Neural cell (in vitro differentiated cells): ENCODE data around the gene CDK5RAP2. TPM values are rescaled to one million over a fixed set of nuclear protein-coding genes. Genes with fewer than 3 reads are reported as not detected.

Source experiments
- H2AFZ ChIP-seq: fragments of 200-600, 300-800 bp; sonication (generic), shearing (Covaris generic); 2 replicates; pipeline ENCODE4 v1.6.0; 2014; ENCODE audit warnings: low read depth, mild to moderate bottlenecking, antibody characterized with exemption, low read length, moderate library complexity
- H3F3A ChIP-seq: fragments of 200-600 bp; shearing (Covaris generic); 2 replicates; pipeline ENCODE4 v1.6.1; 2016; ENCODE audit warnings: mild to moderate bottlenecking, moderate library complexity, mixed read lengths, antibody characterized with exemption, low read length; ENCODE audit not compliant: insufficient read depth, poor library complexity, severe bottlenecking
- H3K27ac ChIP-seq: fragments of 200-600, 300-800 bp; sonication (generic), shearing (Covaris generic); 2 replicates; pipeline ENCODE4 v1.5.1; 2014; ENCODE audit warnings: mild to moderate bottlenecking, low read length, moderate library complexity
- H3K27me3 ChIP-seq: fragments of 300-800, 200-600 bp; sonication (generic), shearing (Covaris generic); 2 replicates; pipeline ENCODE4 v1.6.0; 2014; ENCODE audit warnings: mild to moderate bottlenecking, low read depth, low read length, moderate library complexity; ENCODE audit not compliant: insufficient read depth
- H3K36me3 ChIP-seq: fragments of 300-800, 200-600 bp; sonication (generic), shearing (Covaris generic); 2 replicates; pipeline ENCODE4 v1.5.1; 2014; ENCODE audit warnings: mild to moderate bottlenecking, antibody characterized with exemption, low read length, moderate library complexity; ENCODE audit not compliant: insufficient read depth
- H3K4me2 ChIP-seq: fragments of 300-800, 200-600 bp; sonication (generic), shearing (Covaris generic); 2 replicates; pipeline ENCODE4 v1.6.0; 2014; ENCODE audit warnings: mild to moderate bottlenecking, low read length
- H3K4me3 ChIP-seq: fragments of 300-800, 200-600 bp; sonication (generic), shearing (Covaris generic); 2 replicates; pipeline ENCODE4 v1.5.1; 2014; ENCODE audit warnings: mild to moderate bottlenecking, low read length, moderate library complexity
- H3K79me2 ChIP-seq: fragments of 200-600 bp; shearing (Covaris generic); replicated peaks from 2 replicates; pipeline ENCODE4 v1.6.0; 2014; ENCODE audit warnings: mild to moderate bottlenecking, low read length, moderate library complexity; ENCODE audit not compliant: insufficient read depth
- H3K9ac ChIP-seq: fragments of 300-800, 200-600 bp; sonication (generic), shearing (Covaris generic); 2 replicates; pipeline ENCODE4 v1.6.1; 2016; ENCODE audit warnings: mild to moderate bottlenecking, low read length, mixed read lengths
- H3K9me2 ChIP-seq: fragments of 200-600 bp; shearing (Covaris generic); 2 replicates; pipeline ENCODE4 v1.6.1; 2016; ENCODE audit warnings: mild to moderate bottlenecking, low read length, mixed read lengths; ENCODE audit not compliant: insufficient read depth
- H3K9me3 ChIP-seq: fragments of 200-600, 300-800 bp; sonication (generic), shearing (Covaris generic); 2 replicates; pipeline ENCODE4 v1.6.1; 2016; ENCODE audit warnings: mild to moderate bottlenecking, mixed run types, low read length, moderate library complexity, mixed read lengths
- H4K20me1 ChIP-seq: fragments of 200-600 bp; shearing (Covaris generic); 2 replicates; pipeline ENCODE4 v1.6.1; 2016; ENCODE audit warnings: mild to moderate bottlenecking, mixed run types; ENCODE audit not compliant: insufficient read depth
- CTCF ChIP-seq: fragments of 450-650 bp; IDR thresholded peaks from 2 replicates; pipeline ENCODE4 v1.5.1; 2014; ENCODE audit warnings: antibody characterized with exemption, mild to moderate bottlenecking, moderate library complexity; ENCODE audit not compliant: poor library complexity, severe bottlenecking
- EP300 ChIP-seq: fragments of 450-650 bp; conservative IDR thresholded peaks from 2 replicates; pipeline ENCODE4 v1.6.1; 2014; ENCODE audit warnings: antibody characterized with exemption, mild to moderate bottlenecking, moderate library complexity; ENCODE audit not compliant: poor library complexity, severe bottlenecking
- EZH2 ChIP-seq: fragments of 200-600, 300-800 bp; shearing (Covaris generic), sonication (generic); IDR thresholded peaks from 2 replicates; pipeline ENCODE4 v1.6.1; 2014; ENCODE audit warnings: antibody characterized with exemption, low read length, borderline replicate concordance, mild to moderate bottlenecking; ENCODE audit not compliant: insufficient read depth, poor library complexity, severe bottlenecking
- MXI1 ChIP-seq: fragments of 450-650 bp; conservative IDR thresholded peaks from 2 replicates; pipeline ENCODE4 v1.6.1; 2014; ENCODE audit warnings: antibody characterized with exemption, mild to moderate bottlenecking; ENCODE audit not compliant: poor library complexity, severe bottlenecking
- POLR2AphosphoS5 ChIP-seq: IDR thresholded peaks from 2 replicates; pipeline ENCODE4 v1.6.1; 2012
- RAD21 ChIP-seq: fragments of 450-650 bp; conservative IDR thresholded peaks from 2 replicates; pipeline ENCODE4 v1.6.1; 2014; ENCODE audit warnings: antibody characterized with exemption, mild to moderate bottlenecking, moderate library complexity
- REST ChIP-seq: IDR thresholded peaks from 2 replicates; pipeline ENCODE4 v1.6.1; 2012; ENCODE audit warnings: borderline replicate concordance
- SMC3 ChIP-seq: fragments of 450-650 bp; conservative IDR thresholded peaks from 2 replicates; pipeline ENCODE4 v1.6.1; 2014; ENCODE audit warnings: antibody characterized with exemption, mild to moderate bottlenecking, moderate library complexity; ENCODE audit not compliant: poor library complexity
- TAF1 ChIP-seq: IDR thresholded peaks from 2 replicates; pipeline ENCODE4 v1.6.1; 2012; ENCODE audit warnings: low read depth
- polyA plus RNA-seq: library from polyadenylated mRNA; depleted of rRNA; stranded (reverse); fragments of >200 nt; gene quantifications from 2 replicates; pipeline ENCODE4 v1.2.3, GENCODE V29; 2014

Gene CDK5RAP2
- polyA plus RNA-seq, 1 donor from 2014 or later = 43.3 TPM

GRCh38 chr9:120368799-120369198 lies 211.2 kb downstream of the CDK5RAP2 start:
- H3K9ac ChIP-seq = no peak overlapping the region
- no peak overlapping the region for H3K27ac ChIP-seq
- no peaks in the 10 kb centered on the region for H3K9me3 ChIP-seq
- no peaks in the 10 kb centered on the region for H4K20me1 ChIP-seq
- no peaks in the 10 kb centered on the region for H3K79me2 ChIP-seq
- H3K36me3 ChIP-seq = no peaks in the 10 kb centered on the region
- no peaks in the 10 kb centered on the region for H3K9me2 ChIP-seq
- H3F3A ChIP-seq = no peaks in the 10 kb centered on the region
- H3K27me3 ChIP-seq = no peaks in the 10 kb centered on the region
- no peak overlapping the region for H2AFZ ChIP-seq
- TF ChIP-seq SMC3 = no peak
- TF ChIP-seq EP300 = no peak
- no peak for TF ChIP-seq CTCF
- no peak for TF ChIP-seq TAF1
- no peak for TF ChIP-seq EZH2
- no peak for TF ChIP-seq POLR2AphosphoS5
- TF ChIP-seq RAD21 = no peak
- no peak for TF ChIP-seq MXI1
- no peak for TF ChIP-seq REST
- no peak overlapping the region for H3K4me2 ChIP-seq
- no peak overlapping the region for H3K4me3 ChIP-seq

GRCh38 chr9:120366644-120367019 lies 213.3 kb downstream of the CDK5RAP2 start:
- no peak overlapping the region for H3K4me2 ChIP-seq
- H2AFZ ChIP-seq = no peak overlapping the region
- H3K27ac ChIP-seq = no peak overlapping the region
- no peaks in the 10 kb centered on the region for H3K9me2 ChIP-seq
- H3K9ac ChIP-seq = no peak overlapping the region
- no peak overlapping the region for H3K4me3 ChIP-seq
- no peaks in the 10 kb centered on the region for H4K20me1 ChIP-seq
- H3K27me3 ChIP-seq = no peaks in the 10 kb centered on the region
- no peaks in the 10 kb centered on the region for H3K79me2 ChIP-seq
- no peaks in the 10 kb centered on the region for H3K9me3 ChIP-seq
- no peak for TF ChIP-seq EP300
- TF ChIP-seq CTCF = no peak
- TF ChIP-seq POLR2AphosphoS5 = no peak
- TF ChIP-seq REST = no peak
- TF ChIP-seq SMC3 = no peak
- TF ChIP-seq RAD21 = no peak
- TF ChIP-seq TAF1 = no peak
- TF ChIP-seq MXI1 = no peak
- no peak for TF ChIP-seq EZH2
- no peaks in the 10 kb centered on the region for H3F3A ChIP-seq
- H3K36me3 ChIP-seq = no peaks in the 10 kb centered on the region
